Measurements from ENCODE around the gene TUBG2. TPM values are rescaled to one million over a fixed set of nuclear protein-coding genes. Genes with fewer than 3 reads are reported as not detected.

The TUBG2 gene
- total and polyA plus RNA-seq, 4 donors: 6.9 to 22.0 (median 11.7) TPM

DNA sequence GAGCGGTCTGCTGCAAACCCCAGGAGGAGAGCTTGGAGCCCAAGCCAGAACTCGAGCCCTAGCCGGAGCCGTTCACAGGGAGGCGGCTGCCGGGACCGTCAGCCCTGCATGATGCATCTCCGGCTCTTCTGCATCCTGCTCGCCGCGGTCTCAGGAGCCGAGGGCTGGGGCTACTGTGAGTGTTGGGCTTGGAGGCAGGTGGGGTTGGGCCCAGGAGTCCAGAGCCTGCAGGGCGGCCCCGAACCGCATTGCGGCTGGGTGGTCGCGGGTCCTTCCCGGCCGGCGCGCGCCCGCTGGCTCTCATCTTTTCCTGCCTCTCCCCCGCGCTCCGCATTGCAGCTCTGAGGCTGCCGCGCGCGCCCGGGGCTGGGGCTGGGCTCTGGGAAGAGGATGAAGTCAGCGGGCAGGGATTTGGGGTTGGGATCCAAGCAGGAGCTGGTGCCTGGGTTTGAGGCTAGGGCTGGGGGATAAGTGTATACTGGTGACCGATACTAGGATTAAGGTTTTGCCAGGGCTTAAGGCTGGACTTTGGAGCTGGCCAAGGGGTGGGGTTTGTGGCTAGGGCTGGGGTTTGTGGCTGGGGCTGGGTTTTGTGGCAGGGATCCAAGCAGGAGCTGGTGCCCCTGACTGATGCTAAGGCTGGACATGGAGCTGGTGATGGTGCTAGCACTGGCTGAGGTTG is 23.8 kb downstream of the TUBG2 start:
- WGBS, 2 donors: 2% methylated on average over 23 to 34 of the region's 34 CpGs
- DNase-seq: peak; percentile 69 to 75 (median 71)
- Histone ChIP-seq H3K9ac (ENCODE audit: insufficient read depth in 1 of 2, low read length in 2 of 2) (peak overlapping the region in 1 of 2 donors; percentile 38), H3K27me3 (ENCODE audit: control insufficient read depth in 3 of 3, insufficient read depth in 3 of 3, low read length in 2 of 3) (peaks cover 0 to 58% (median 32%) of the 10 kb centered on the region in 3 donors), H3K36me3 (ENCODE audit: control insufficient read depth in 4 of 4, insufficient read depth in 4 of 4, low read length in 4 of 4) (peaks cover 0 to 1% (median 0%) of the 10 kb centered on the region in 4 donors), H3K4me1 (ENCODE audit: control insufficient read depth in 5 of 5, insufficient read depth in 5 of 5, low read length in 5 of 5) (peaks cover 4 to 52% (median 19%) of the 10 kb centered on the region in 5 donors), H3K9me3 (ENCODE audit: control insufficient read depth in 4 of 4, insufficient read depth in 3 of 4, low read length in 3 of 4) (no peaks in the 10 kb centered on the region), H3K27ac (ENCODE audit: low read depth in 1 of 2, low read length in 1 of 2) (no peak overlapping the region), H3K4me3 (peak overlapping the region; percentile 33)
- TF ChIP-seq, protein P1, sequence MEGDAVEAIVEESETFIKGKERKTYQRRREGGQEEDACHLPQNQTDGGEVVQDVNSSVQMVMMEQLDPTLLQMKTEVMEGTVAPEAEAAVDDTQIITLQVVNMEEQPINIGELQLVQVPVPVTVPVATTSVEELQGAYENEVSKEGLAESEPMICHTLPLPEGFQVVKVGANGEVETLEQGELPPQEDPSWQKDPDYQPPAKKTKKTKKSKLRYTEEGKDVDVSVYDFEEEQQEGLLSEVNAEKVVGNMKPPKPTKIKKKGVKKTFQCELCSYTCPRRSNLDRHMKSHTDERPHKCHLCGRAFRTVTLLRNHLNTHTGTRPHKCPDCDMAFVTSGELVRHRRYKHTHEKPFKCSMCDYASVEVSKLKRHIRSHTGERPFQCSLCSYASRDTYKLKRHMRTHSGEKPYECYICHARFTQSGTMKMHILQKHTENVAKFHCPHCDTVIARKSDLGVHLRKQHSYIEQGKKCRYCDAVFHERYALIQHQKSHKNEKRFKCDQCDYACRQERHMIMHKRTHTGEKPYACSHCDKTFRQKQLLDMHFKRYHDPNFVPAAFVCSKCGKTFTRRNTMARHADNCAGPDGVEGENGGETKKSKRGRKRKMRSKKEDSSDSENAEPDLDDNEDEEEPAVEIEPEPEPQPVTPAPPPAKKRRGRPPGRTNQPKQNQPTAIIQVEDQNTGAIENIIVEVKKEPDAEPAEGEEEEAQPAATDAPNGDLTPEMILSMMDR (IDR thresholded peaks at IDR 0.05; ENCODE audit: control extremely low read depth, extremely low read depth): no peak
- no peak for ATAC-seq (ENCODE audit: insufficient read depth, low FRiP score)

DNA sequence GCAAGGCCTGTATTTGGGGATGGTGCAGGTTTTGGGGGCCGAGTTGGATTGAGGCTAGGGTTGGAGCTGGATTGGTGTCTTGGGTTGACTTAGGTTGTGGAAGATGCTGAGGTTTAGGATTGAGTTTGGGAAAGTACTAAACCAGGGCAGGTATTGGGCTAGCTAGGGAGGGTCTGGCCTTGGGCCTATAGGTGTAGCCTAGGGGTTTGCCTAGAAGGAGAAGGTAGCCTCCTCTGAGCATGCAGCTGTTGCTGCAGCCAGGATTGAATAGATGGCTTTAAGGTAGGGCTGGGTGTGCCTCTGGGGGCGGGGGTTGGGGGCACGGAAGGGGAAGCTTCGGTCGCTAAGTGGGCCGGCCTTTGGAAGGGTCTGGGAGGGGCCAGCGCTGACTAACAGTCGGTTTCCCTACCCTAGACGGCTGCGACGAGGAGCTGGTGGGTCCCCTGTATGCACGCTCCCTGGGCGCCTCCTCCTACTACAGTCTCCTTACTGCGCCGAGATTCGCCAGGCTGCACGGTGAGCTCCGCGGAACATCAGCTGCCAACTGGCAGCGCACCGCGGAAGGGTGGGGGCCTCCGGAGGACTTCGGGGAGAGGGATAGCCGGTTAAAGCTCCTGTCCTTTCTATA is 24.4 kb downstream of the TUBG2 start:
- WGBS, 2 donors: 6 to 13% methylated on average over 25 of the region's 25 CpGs
- Histone ChIP-seq H3K27me3 (ENCODE audit: control insufficient read depth in 3 of 3, insufficient read depth in 3 of 3, low read length in 2 of 3) (peaks cover 0 to 58% (median 35%) of the 10 kb centered on the region in 3 donors), H3K9ac (ENCODE audit: insufficient read depth in 1 of 2, low read length in 2 of 2) (no peak overlapping the region), H3K4me3 (no peak overlapping the region), H3K9me3 (ENCODE audit: control insufficient read depth in 4 of 4, insufficient read depth in 3 of 4, low read length in 3 of 4) (no peaks in the 10 kb centered on the region), H3K27ac (ENCODE audit: low read depth in 1 of 2, low read length in 1 of 2) (no peak overlapping the region), H3K4me1 (ENCODE audit: control insufficient read depth in 5 of 5, insufficient read depth in 5 of 5, low read length in 5 of 5) (peaks cover 4 to 50% (median 19%) of the 10 kb centered on the region in 5 donors), H3K36me3 (ENCODE audit: control insufficient read depth in 4 of 4, insufficient read depth in 4 of 4, low read length in 4 of 4) (peaks cover 0 to 1% (median 0%) of the 10 kb centered on the region in 4 donors)
- DNase-seq (peak in 1 of 3 donors; percentile 49), ATAC-seq (ENCODE audit: insufficient read depth, low FRiP score) (no peak)
- TF ChIP-seq, protein P1 (IDR thresholded peaks at IDR 0.05; ENCODE audit: control extremely low read depth, extremely low read depth): no peak

DNA sequence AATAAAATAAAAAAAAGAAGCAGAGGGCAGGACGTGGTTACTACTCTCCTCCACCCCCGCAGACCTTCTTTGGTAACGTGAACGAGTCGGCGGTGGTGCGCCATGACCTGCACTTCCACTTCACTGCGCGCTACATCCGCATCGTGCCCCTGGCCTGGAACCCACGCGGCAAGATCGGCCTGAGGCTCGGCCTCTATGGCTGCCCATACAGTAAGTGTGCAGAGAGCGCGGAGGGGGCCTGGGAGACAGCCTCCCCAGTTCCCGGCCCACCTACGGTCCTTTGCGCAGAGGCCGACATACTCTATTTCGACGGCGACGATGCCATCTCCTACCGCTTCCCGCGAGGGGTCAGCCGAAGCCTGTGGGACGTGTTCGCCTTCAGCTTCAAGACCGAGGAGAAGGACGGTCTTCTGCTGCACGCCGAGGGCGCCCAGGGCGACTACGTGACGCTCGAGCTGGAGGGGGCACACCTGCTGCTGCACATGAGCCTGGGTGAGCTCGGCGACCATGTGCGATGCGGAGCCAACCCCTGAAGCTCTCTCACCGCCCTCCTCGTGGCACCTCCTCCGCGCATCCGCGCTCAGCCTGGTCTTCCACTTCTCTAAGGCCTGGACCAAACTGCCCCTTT is 26.0 kb downstream of the TUBG2 start:
- TF ChIP-seq, protein P1 (IDR thresholded peaks at IDR 0.05; ENCODE audit: control extremely low read depth, extremely low read depth): no peak
- Histone ChIP-seq H3K36me3 (ENCODE audit: control insufficient read depth in 4 of 4, insufficient read depth in 4 of 4, low read length in 4 of 4) (peaks cover 0 to 1% (median 0%) of the 10 kb centered on the region in 4 donors), H3K9me3 (ENCODE audit: control insufficient read depth in 4 of 4, insufficient read depth in 3 of 4, low read length in 3 of 4) (no peaks in the 10 kb centered on the region), H3K4me1 (ENCODE audit: control insufficient read depth in 5 of 5, insufficient read depth in 5 of 5, low read length in 5 of 5) (peaks cover 3 to 37% (median 13%) of the 10 kb centered on the region in 5 donors), H3K9ac (ENCODE audit: insufficient read depth in 1 of 2, low read length in 2 of 2) (no peak overlapping the region), H3K27ac (ENCODE audit: low read depth in 1 of 2, low read length in 1 of 2) (no peak overlapping the region), H3K27me3 (ENCODE audit: control insufficient read depth in 3 of 3, insufficient read depth in 3 of 3, low read length in 2 of 3) (peaks cover 0 to 58% (median 35%) of the 10 kb centered on the region in 3 donors), H3K4me3 (no peak overlapping the region)
- ATAC-seq (ENCODE audit: insufficient read depth, low FRiP score) (no peak), DNase-seq (peak in 1 of 3 donors; percentile 25)
- WGBS, 2 donors: 84 to 92% methylated on average over 50 of the region's 50 CpGs
